HepG2 (cell line): ENCODE data around the gene NCF4. TPM values are rescaled to one million over a fixed set of nuclear protein-coding genes. Genes with fewer than 3 reads are reported as not detected.

Source experiments
- ATAC-seq: fragments of 200-7000 bp; cut with Tn5 transposase; 3 replicates; pipeline ENCODE4 v1.9.1; 2020; ENCODE audit warnings: mild to moderate bottlenecking, moderate library complexity
- BruUV-seq: library from RNA; stranded (reverse); fragments of 400-500 nt; replicated peaks from 2 replicates; lab custom pipeline; 2021; lab: Mats Ljungman, UMichigan
- CTCF ChIA-PET: fragments of 300-600 bp; formaldehyde crosslinking; extraction: SDS; loops from one replicate; lab custom pipeline; 2021; ENCODE audit warnings: low total read pairs, inconsistent platforms, low intra/inter-chr PET ratio; lab: Yijun Ruan, JAX
- POLR2A ChIA-PET: fragments of 350-600 bp; sonication (Branson Sonifier 250); formaldehyde crosslinking; loops from one replicate; lab custom pipeline; 2020; ENCODE audit warnings: antibody characterized with exemption, inconsistent platforms; lab: Yijun Ruan, JAX
- DNase-seq: peaks from one replicate; pipeline ENCODE4 v3.0.0-alpha.2; 2015; ENCODE audit warnings: low spot score
- FAIRE-seq: peaks from 3 replicates; lab custom pipeline; 2011; peaks lifted over from hg19 to GRCh38; lab: Jason Lieb, UNC
- H2AFZ ChIP-seq: one replicate; pipeline ENCODE4 v1.6.1; 2011; ENCODE audit warnings: low read length, inconsistent platforms
- H3K27ac ChIP-seq: fragments of 300-600 bp; 3 replicates; pipeline ENCODE4 v1.8.0; 2011; ENCODE audit warnings: mixed run types, mild to moderate bottlenecking, mixed read lengths, low read length, inconsistent platforms; ENCODE audit not compliant: insufficient read depth; ENCODE audit errors: extremely low read length
- H3K27me3 ChIP-seq, 2 experiments: fragments of 200-600 bp in 1 of 2; 2 replicates in 1 of 2; 3 replicates in 1 of 2; pipeline versions ENCODE4 v1.6.0 to v1.8.0; 2011; ENCODE audit warnings: low read length in 2 of 2, mild to moderate bottlenecking in 2 of 2, moderate library complexity in 2 of 2, inconsistent platforms in 1 of 2; ENCODE audit not compliant: insufficient read depth in 2 of 2, control insufficient read depth in 1 of 2
- H3K36me3 ChIP-seq, 2 experiments: fragments of 200-600 bp in 1 of 2; replicated peaks in 1 of 2; 2 replicates in 1 of 2; 3 replicates in 1 of 2; pipeline versions ENCODE4 v1.5.1 to v1.8.0; 2011; ENCODE audit warnings: low read length in 2 of 2, inconsistent platforms in 1 of 2; ENCODE audit not compliant: insufficient read depth in 2 of 2, control insufficient read depth in 1 of 2
- H3K4me1 ChIP-seq: 2 replicates; pipeline ENCODE4 v1.5.1; 2012; ENCODE audit warnings: low read length, inconsistent platforms; ENCODE audit not compliant: insufficient read depth
- H3K4me2 ChIP-seq: 2 replicates; pipeline ENCODE4 v1.6.0; 2011; ENCODE audit warnings: low read depth, low read length, inconsistent platforms
- H3K4me3 ChIP-seq, 3 experiments: fragments of 200-600 bp in 1 of 3; sonication (generic), shearing (Covaris generic) in 1 of 3; replicated peaks in 1 of 3; 2 replicates each; pipeline ENCODE4 v1.5.1; 2011 to 2016; ENCODE audit warnings: low read length in 3 of 3, inconsistent platforms in 2 of 3, low read depth in 2 of 3, mild to moderate bottlenecking in 2 of 3, control low read depth in 1 of 3, mixed read lengths in 1 of 3; ENCODE audit not compliant: insufficient read depth in 1 of 3
- H3K79me2 ChIP-seq: one replicate; pipeline ENCODE4 v1.6.1; 2011; ENCODE audit warnings: low read length, inconsistent platforms; ENCODE audit not compliant: insufficient read depth
- H3K9ac ChIP-seq: 2 replicates; pipeline ENCODE4 v1.6.0; 2011; ENCODE audit warnings: mild to moderate bottlenecking, low read depth, low read length, inconsistent platforms; ENCODE audit not compliant: insufficient read depth
- H3K9me3 ChIP-seq: 2 replicates; pipeline ENCODE4 v1.5.1; 2012; ENCODE audit warnings: mild to moderate bottlenecking, low read length
- H4K20me1 ChIP-seq: 2 replicates; pipeline ENCODE4 v1.6.0; 2011; ENCODE audit warnings: inconsistent platforms, mild to moderate bottlenecking, low read length, moderate library complexity; ENCODE audit not compliant: insufficient read depth
- GPN1 ChIP-seq: sonication (generic); formaldehyde crosslinking; IDR thresholded peaks from 2 replicates; pipeline ENCODE4 v1.5.1; 2020; ENCODE audit warnings: missing genetic modification reagents, borderline replicate concordance
- IKZF4 ChIP-seq: sonication (generic); formaldehyde crosslinking; IDR thresholded peaks from 2 replicates; pipeline ENCODE4 v1.5.1; 2020; ENCODE audit warnings: borderline replicate concordance, mild to moderate bottlenecking, low read depth, missing genetic modification reagents; ENCODE audit errors: not compliant biosample characterization
- MBD4 ChIP-seq: IDR thresholded peaks from 2 replicates; pipeline ENCODE4 v1.6.1; 2012; ENCODE audit warnings: low read length, inconsistent platforms, borderline replicate concordance
- MBNL3 ChIP-seq: fragments of 250-450 bp; sonication (Bioruptor Pico); conservative IDR thresholded peaks from 2 replicates; pipeline ENCODE4 v1.8.0; 2022; ENCODE audit warnings: mild to moderate bottlenecking, inconsistent platforms
- ZBTB7B ChIP-seq: sonication (generic); formaldehyde crosslinking; IDR thresholded peaks from 2 replicates; pipeline ENCODE4 v1.4.0; 2020; ENCODE audit warnings: missing genetic modification reagents
- ZNF350 ChIP-seq: sonication (generic); formaldehyde crosslinking; IDR thresholded peaks from 2 replicates; pipeline ENCODE4 v1.4.0; 2020; ENCODE audit warnings: mild to moderate bottlenecking, low read depth, missing genetic modification reagents, borderline replicate concordance
- ZNF367 ChIP-seq: sonication (generic); formaldehyde crosslinking; IDR thresholded peaks from 2 replicates; pipeline ENCODE4 v1.4.0; 2020; ENCODE audit warnings: missing genetic modification reagents, borderline replicate concordance
- ZNF546 ChIP-seq: sonication (generic); formaldehyde crosslinking; conservative IDR thresholded peaks from 2 replicates; pipeline ENCODE4 v1.8.1; 2023; ENCODE audit warnings: mild to moderate bottlenecking, missing genetic modification reagents
- ZNF563 ChIP-seq: sonication (generic); formaldehyde crosslinking; IDR thresholded peaks from 2 replicates; pipeline ENCODE4 v1.8.0; 2022; ENCODE audit warnings: mild to moderate bottlenecking, moderate library complexity, missing genetic modification reagents
- WGBS: methylation state at CpG from one replicate; pipeline ENCODE4 v1.1.6; 2017; ENCODE audit warnings: low lambda C conversion rate; 5-methylcytosine and 5-hydroxymethylcytosine counted together
- in situ Hi-C: cut with HindIII; loops from 2 replicates; pipeline ENCODE4 v1.10.0; 2017; ENCODE audit warnings: low pct_unique_long_range_greater_than_20kb; ENCODE audit not compliant: extremely low pct_ligation_motif_present
- intact Hi-C: fragments of 100-400 bp; cut with micrococcal nuclease; formaldehyde crosslinking; loops from one replicate; pipeline ENCODE4 v1.10.0; 2022; ENCODE audit not compliant: unreplicated experiment
- polyA plus RNA-seq, 8 experiments: library from polyadenylated mRNA; depleted of rRNA in 3 of 8; stranded (reverse) in 7 of 8; unstranded in 1 of 8; fragments of >200 nt; fragmentation: Illumina TruSeq in 4 of 8; extraction: Trizol in 4 of 8; gene quantifications; 2 replicates each; pipeline versions ENCODE4 v1.2.1 to v1.2.3, GENCODE V29; 2011 to 2016; ENCODE audit warnings: low read depth in 4 of 8, missing spikeins in 1 of 8, mixed read lengths in 1 of 8; ENCODE audit not compliant: insufficient read depth in 1 of 8
- total RNA-seq, 5 experiments: library from RNA; depleted of rRNA; stranded (reverse); fragments of >200 nt; fragmentation: Illumina TruSeq; extraction: Trizol; gene quantifications; 2 replicates each; pipeline ENCODE4 v1.2.3, GENCODE V29; 2016; ENCODE audit warnings: low read depth in 1 of 5
- TF ChIP-seq, protein P1 (sequence below): IDR thresholded peaks from 2 replicates; pipeline ENCODE4 v1.6.1; 2016; ENCODE audit warnings: mild to moderate bottlenecking
- TF ChIP-seq, protein P2 (sequence below): sonication (generic); formaldehyde crosslinking; IDR thresholded peaks from 2 replicates; pipeline ENCODE4 v1.4.0; 2020; ENCODE audit warnings: missing genetic modification reagents
- TF ChIP-seq, protein P3 (sequence below): IDR thresholded peaks from 2 replicates; pipeline ENCODE4 v1.6.1; 2016; ENCODE audit warnings: mild to moderate bottlenecking, missing biosample characterization, missing genetic modification reagents
- TF ChIP-seq, protein P4 (sequence below): sonication (generic); formaldehyde crosslinking; IDR thresholded peaks from 2 replicates; pipeline ENCODE4 v1.5.0; 2020; ENCODE audit warnings: mild to moderate bottlenecking, missing genetic modification reagents, borderline replicate concordance

NCF4 gene
- total and polyA plus RNA-seq, 2 of the 13 experiments (the other 11 are each of a cell fraction or from before 2014, with no cell fraction given) = not detected

DNA sequence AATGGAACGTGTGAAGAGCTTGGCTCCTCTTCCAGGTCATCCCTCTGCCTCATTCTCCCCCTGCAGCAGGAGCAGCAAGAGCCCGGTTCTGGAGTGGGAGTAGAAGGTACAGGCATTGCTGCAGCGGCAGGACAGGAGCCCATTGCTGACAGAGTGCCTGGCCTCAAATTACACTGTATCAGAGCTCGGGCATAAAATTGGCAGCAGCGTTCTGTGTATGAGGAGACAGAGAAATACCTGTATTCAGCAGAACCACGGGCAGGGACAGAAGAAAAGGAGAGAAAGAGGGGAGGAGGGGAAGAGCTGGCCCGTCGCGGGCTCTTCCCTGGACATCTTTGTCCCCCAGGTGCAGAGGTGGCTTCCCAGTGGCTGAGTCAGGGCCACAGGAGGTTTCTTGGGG lies 2.6 kb upstream of the NCF4 start:
- no peak overlapping the region for H3K4me3 ChIP-seq
- peaks cover 0 to 17% of the 10 kb centered on the region in 2 experiments; a peak in 2 of 5 replicates for H3K27me3 ChIP-seq
- DNase-seq = no peak
- ChIA-PET POLR2A (no interaction called here), CTCF (interaction anchor here (2.5 to 3.6 kb wide), 2 partner anchors 76 to 312 kb away, joined by 23 to 67 read pairs; no protein-coding TSS in a partner anchor)
- intact Hi-C loops (no loop called here), in situ Hi-C loops (loop anchor here (5.0 to 10.0 kb wide), 3 partner anchors 76 to 311 kb away; no protein-coding TSS in a partner anchor)
- no peak overlapping the region for H2AFZ ChIP-seq
- H3K9ac ChIP-seq = no peak overlapping the region
- no peak overlapping the region for H3K27ac ChIP-seq
- no peak for ATAC-seq
- no peaks in the 10 kb centered on the region for H3K9me3 ChIP-seq
- no peak overlapping the region for H3K4me2 ChIP-seq
- no peak for FAIRE-seq
- H3K36me3 ChIP-seq = no peaks in the 10 kb centered on the region
- 2% methylated on average over 9 of the region's 9 CpGs for WGBS
- H4K20me1 ChIP-seq = no peaks in the 10 kb centered on the region
- BruUV-seq = no TSS peak
- H3K79me2 ChIP-seq = no peaks in the 10 kb centered on the region
- H3K4me1 ChIP-seq = peaks cover 5% of the 10 kb centered on the region; the same call in 1 of the 2 replicates
- TF ChIP-seq IKZF4 = no peak
- TF ChIP-seq, protein P1, sequence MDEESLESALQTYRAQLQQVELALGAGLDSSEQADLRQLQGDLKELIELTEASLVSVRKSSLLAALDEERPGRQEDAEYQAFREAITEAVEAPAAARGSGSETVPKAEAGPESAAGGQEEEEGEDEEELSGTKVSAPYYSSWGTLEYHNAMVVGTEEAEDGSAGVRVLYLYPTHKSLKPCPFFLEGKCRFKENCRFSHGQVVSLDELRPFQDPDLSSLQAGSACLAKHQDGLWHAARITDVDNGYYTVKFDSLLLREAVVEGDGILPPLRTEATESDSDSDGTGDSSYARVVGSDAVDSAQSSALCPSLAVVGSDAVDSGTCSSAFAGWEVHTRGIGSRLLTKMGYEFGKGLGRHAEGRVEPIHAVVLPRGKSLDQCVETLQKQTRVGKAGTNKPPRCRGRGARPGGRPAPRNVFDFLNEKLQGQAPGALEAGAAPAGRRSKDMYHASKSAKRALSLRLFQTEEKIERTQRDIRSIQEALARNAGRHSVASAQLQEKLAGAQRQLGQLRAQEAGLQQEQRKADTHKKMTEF (CRISPR knock-in tag) = no peak
- TF ChIP-seq, protein P2, sequence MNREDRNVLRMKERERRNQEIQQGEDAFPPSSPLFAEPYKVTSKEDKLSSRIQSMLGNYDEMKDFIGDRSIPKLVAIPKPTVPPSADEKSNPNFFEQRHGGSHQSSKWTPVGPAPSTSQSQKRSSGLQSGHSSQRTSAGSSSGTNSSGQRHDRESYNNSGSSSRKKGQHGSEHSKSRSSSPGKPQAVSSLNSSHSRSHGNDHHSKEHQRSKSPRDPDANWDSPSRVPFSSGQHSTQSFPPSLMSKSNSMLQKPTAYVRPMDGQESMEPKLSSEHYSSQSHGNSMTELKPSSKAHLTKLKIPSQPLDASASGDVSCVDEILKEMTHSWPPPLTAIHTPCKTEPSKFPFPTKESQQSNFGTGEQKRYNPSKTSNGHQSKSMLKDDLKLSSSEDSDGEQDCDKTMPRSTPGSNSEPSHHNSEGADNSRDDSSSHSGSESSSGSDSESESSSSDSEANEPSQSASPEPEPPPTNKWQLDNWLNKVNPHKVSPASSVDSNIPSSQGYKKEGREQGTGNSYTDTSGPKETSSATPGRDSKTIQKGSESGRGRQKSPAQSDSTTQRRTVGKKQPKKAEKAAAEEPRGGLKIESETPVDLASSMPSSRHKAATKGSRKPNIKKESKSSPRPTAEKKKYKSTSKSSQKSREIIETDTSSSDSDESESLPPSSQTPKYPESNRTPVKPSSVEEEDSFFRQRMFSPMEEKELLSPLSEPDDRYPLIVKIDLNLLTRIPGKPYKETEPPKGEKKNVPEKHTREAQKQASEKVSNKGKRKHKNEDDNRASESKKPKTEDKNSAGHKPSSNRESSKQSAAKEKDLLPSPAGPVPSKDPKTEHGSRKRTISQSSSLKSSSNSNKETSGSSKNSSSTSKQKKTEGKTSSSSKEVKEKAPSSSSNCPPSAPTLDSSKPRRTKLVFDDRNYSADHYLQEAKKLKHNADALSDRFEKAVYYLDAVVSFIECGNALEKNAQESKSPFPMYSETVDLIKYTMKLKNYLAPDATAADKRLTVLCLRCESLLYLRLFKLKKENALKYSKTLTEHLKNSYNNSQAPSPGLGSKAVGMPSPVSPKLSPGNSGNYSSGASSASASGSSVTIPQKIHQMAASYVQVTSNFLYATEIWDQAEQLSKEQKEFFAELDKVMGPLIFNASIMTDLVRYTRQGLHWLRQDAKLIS = no peak
- no peak for TF ChIP-seq MBD4
- no peak for TF ChIP-seq GPN1 (CRISPR knock-in tag)
- TF ChIP-seq ZNF546 (CRISPR knock-in tag) = no peak
- TF ChIP-seq ZNF367 = no peak
- no peak for TF ChIP-seq ZNF350
- no peak for TF ChIP-seq ZBTB7B (CRISPR knock-in tag)
- TF ChIP-seq, protein P3, sequence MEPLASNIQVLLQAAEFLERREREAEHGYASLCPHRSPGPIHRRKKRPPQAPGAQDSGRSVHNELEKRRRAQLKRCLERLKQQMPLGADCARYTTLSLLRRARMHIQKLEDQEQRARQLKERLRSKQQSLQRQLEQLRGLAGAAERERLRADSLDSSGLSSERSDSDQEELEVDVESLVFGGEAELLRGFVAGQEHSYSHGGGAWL (CRISPR knock-in tag) = no peak
- TF ChIP-seq ZNF563 (CRISPR knock-in tag) = no peak
- TF ChIP-seq, protein P4, sequence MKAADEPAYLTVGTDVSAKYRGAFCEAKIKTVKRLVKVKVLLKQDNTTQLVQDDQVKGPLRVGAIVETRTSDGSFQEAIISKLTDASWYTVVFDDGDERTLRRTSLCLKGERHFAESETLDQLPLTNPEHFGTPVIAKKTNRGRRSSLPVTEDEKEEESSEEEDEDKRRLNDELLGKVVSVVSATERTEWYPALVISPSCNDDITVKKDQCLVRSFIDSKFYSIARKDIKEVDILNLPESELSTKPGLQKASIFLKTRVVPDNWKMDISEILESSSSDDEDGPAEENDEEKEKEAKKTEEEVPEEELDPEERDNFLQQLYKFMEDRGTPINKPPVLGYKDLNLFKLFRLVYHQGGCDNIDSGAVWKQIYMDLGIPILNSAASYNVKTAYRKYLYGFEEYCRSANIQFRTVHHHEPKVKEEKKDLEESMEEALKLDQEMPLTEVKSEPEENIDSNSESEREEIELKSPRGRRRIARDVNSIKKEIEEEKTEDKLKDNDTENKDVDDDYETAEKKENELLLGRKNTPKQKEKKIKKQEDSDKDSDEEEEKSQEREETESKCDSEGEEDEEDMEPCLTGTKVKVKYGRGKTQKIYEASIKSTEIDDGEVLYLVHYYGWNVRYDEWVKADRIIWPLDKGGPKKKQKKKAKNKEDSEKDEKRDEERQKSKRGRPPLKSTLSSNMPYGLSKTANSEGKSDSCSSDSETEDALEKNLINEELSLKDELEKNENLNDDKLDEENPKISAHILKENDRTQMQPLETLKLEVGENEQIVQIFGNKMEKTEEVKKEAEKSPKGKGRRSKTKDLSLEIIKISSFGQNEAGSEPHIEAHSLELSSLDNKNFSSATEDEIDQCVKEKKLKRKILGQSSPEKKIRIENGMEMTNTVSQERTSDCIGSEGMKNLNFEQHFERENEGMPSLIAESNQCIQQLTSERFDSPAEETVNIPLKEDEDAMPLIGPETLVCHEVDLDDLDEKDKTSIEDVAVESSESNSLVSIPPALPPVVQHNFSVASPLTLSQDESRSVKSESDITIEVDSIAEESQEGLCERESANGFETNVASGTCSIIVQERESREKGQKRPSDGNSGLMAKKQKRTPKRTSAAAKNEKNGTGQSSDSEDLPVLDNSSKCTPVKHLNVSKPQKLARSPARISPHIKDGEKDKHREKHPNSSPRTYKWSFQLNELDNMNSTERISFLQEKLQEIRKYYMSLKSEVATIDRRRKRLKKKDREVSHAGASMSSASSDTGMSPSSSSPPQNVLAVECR = no peak
- no peak for TF ChIP-seq MBNL3 (CRISPR knock-in tag)
